B cell (primary cell): ENCODE results near the gene ZNF415. TPM values are rescaled to one million over a fixed set of nuclear protein-coding genes. Genes with fewer than 3 reads are reported as not detected.
A peak's percentile ranks its signal among the peaks of the same experiment; 100 is the strongest.

Source experiments
- ATAC-seq: fragments of 200-7000 bp; cut with Tn5 transposase; one replicate; pipeline ENCODE4 v1.10.0; 2021; ENCODE audit warnings: low read depth, mild to moderate bottlenecking, moderate number of reproducible peaks, moderate library complexity
- CTCF ChIA-PET: fragments of 350-600 bp; sonication (Branson Sonifier 250); formaldehyde crosslinking; loops from one replicate; lab custom pipeline; 2021; ENCODE audit warnings: antibody characterized with exemption, inconsistent platforms; lab: Charles Lee
- POLR2A ChIA-PET: fragments of 350-600 bp; sonication (Branson Sonifier 250); formaldehyde crosslinking; loops from one replicate; lab custom pipeline; 2021; ENCODE audit warnings: antibody characterized with exemption; lab: Charles Lee
- DNase-seq: peaks from one replicate; pipeline ENCODE4 v3.0.0; 2013
- H2AFZ ChIP-seq: 2 replicates; pipeline ENCODE4 v1.6.1; 2012; ENCODE audit warnings: mild to moderate bottlenecking, low read depth, low read length; ENCODE audit not compliant: insufficient read depth, poor library complexity, severe bottlenecking
- H3K27ac ChIP-seq, 2 donors: 1 replicate in 1 of 2; 2 replicates in 1 of 2; pipeline ENCODE4 v1.5.1; 2012 to 2013; ENCODE audit warnings: low read length in 2 of 2, mild to moderate bottlenecking in 2 of 2, moderate library complexity in 1 of 2
- H3K27me3 ChIP-seq, 4 experiments: fragments of 200-600 bp in 1 of 4; sonication (generic) in 1 of 4; replicated peaks in 1 of 4; 1 replicate in 2 of 4; 2 replicates in 2 of 4; pipeline versions ENCODE4 v1.6.1 to v1.7.0; 2013 to 2016; ENCODE audit warnings: low read length in 3 of 4, mild to moderate bottlenecking in 2 of 4, mixed read lengths in 1 of 4, moderate library complexity in 1 of 4; ENCODE audit not compliant: insufficient read depth in 4 of 4, control insufficient read depth in 3 of 4; ENCODE audit errors: control extremely low read depth in 1 of 4
- H3K36me3 ChIP-seq, 2 experiments: replicated peaks in 1 of 2; 1 replicate in 1 of 2; 2 replicates in 1 of 2; pipeline versions ENCODE4 v1.6.1 to v1.7.1; 2013; ENCODE audit warnings: low read length in 1 of 2; ENCODE audit not compliant: insufficient read depth in 2 of 2, control insufficient read depth in 1 of 2; ENCODE audit errors: control extremely low read depth in 1 of 2, extremely low read depth in 1 of 2
- H3K4me1 ChIP-seq, 2 donors: fragments of 200-600 bp in 1 of 2; sonication (generic) in 1 of 2; 1 replicate in 1 of 2; 2 replicates in 1 of 2; pipeline versions ENCODE4 v1.5.1 to v1.6.1; 2013 to 2017; ENCODE audit warnings: low read length in 2 of 2; ENCODE audit not compliant: control insufficient read depth in 2 of 2, insufficient read depth in 2 of 2
- H3K4me2 ChIP-seq: replicated peaks from 2 replicates; pipeline ENCODE3; 2012; ENCODE audit warnings: mild to moderate bottlenecking, low read depth, low read length; ENCODE audit not compliant: poor library complexity, severe bottlenecking
- H3K4me3 ChIP-seq, 5 experiments: fragments of 200-600 bp in 1 of 5; sonication (generic) in 1 of 5; 1 replicate in 3 of 5; 2 replicates in 2 of 5; pipeline versions ENCODE4 v1.5.1 to v1.7.0; 2011 to 2016; ENCODE audit warnings: low read length in 4 of 5, mild to moderate bottlenecking in 4 of 5, low read depth in 2 of 5, control low read depth in 1 of 5, moderate library complexity in 1 of 5; ENCODE audit not compliant: insufficient read depth in 1 of 5; ENCODE audit errors: control extremely low read depth in 1 of 5, extremely low read depth in 1 of 5
- H3K79me2 ChIP-seq: fragments of 200-600 bp; sonication (generic); one replicate; pipeline ENCODE4 v1.6.0; 2016; ENCODE audit warnings: low read length; ENCODE audit not compliant: control insufficient read depth, insufficient read depth
- H3K9ac ChIP-seq: fragments of 200-600 bp; sonication (generic); 2 replicates; pipeline ENCODE4 v1.6.1; 2017; ENCODE audit warnings: mild to moderate bottlenecking, low read length, moderate library complexity
- H3K9me3 ChIP-seq, 3 donors: one replicate each; pipeline versions ENCODE4 v1.6.1 to v1.7.1; 2013; ENCODE audit warnings: low read length in 2 of 3; ENCODE audit not compliant: control insufficient read depth in 2 of 3, insufficient read depth in 1 of 3; ENCODE audit errors: control extremely low read depth in 1 of 3
- H4K20me1 ChIP-seq: 2 replicates; pipeline ENCODE4 v1.6.0; 2012; ENCODE audit warnings: mild to moderate bottlenecking, low read length; ENCODE audit not compliant: insufficient read depth, control insufficient read depth, poor library complexity, severe bottlenecking
- H3K27ac Mint-ChIP-seq: one replicate; pipeline ENCODE4 v1.8.0; 2021; ENCODE audit warnings: mixed read lengths
- H3K27me3 Mint-ChIP-seq: one replicate; pipeline ENCODE4 v1.8.0; 2021; ENCODE audit warnings: mixed read lengths
- H3K4me1 Mint-ChIP-seq: one replicate; pipeline ENCODE4 v1.8.0; 2021; ENCODE audit warnings: mixed read lengths
- H3K4me3 Mint-ChIP-seq: one replicate; pipeline ENCODE4 v1.8.0; 2021; ENCODE audit warnings: mixed read lengths
- H3K9me3 Mint-ChIP-seq: one replicate; pipeline ENCODE4 v1.8.0; 2022; ENCODE audit warnings: mixed read lengths; ENCODE audit not compliant: insufficient read depth
- CTCF ChIP-seq: fragments of 200-600 bp; IDR thresholded peaks from one replicate; pipeline ENCODE4 v1.8.0; 2022; ENCODE audit warnings: antibody characterized with exemption, mild to moderate bottlenecking
- EZH2 ChIP-seq: IDR thresholded peaks from 2 replicates; pipeline ENCODE4 v1.6.1; 2012; ENCODE audit warnings: borderline replicate concordance, low read depth, mild to moderate bottlenecking, moderate library complexity, low read length; ENCODE audit not compliant: insufficient read depth, poor library complexity, severe bottlenecking
- WGBS: methylation state at CpG from one replicate; pipeline ENCODE4 v1.1.5; 2013; ENCODE audit warnings: missing lambda C conversion rate; ENCODE audit not compliant: insufficient coverage; 5-methylcytosine and 5-hydroxymethylcytosine counted together
- intact Hi-C: fragments of 100-400 bp; cut with micrococcal nuclease; formaldehyde crosslinking; loops from one replicate; pipeline ENCODE4 v1.10.0; 2022
- polyA plus RNA-seq: library from polyadenylated mRNA; depleted of rRNA; stranded (reverse); fragments of >200 nt; gene quantifications from 2 replicates; pipeline ENCODE4 v1.2.3, GENCODE V29; 2012
- total RNA-seq, 2 donors: library from RNA; stranded (reverse); fragments of 120-200 nt in 1 of 2; gene quantifications; 1 replicate in 1 of 2; 2 replicates in 1 of 2; pipeline versions ENCODE4 v1.2.3 to v1.2.4, GENCODE V29; 2013 to 2022

Gene ZNF415
- total and polyA plus RNA-seq, 2 donors (not counting 1 experiment from before 2014, with no cell fraction given) = 4.2 to 6.7 TPM

- peak within 1 kb of the TSS; percentile 83 to 93 for H3K27ac ChIP-seq
- DNase-seq (peak; percentile 98), ATAC-seq (peak; percentile 97)
- H3K27me3 ChIP-seq = no peaks in the 10 kb centered on the region
- peak within 1 kb of the TSS; percentile 88 for H3K4me2 ChIP-seq
- H4K20me1 ChIP-seq = peaks cover 15% of the 10 kb centered on the region
- no peaks in the 10 kb centered on the region for H3K27me3 Mint-ChIP-seq
- peaks cover 3% of the 10 kb centered on the region for H3K9me3 Mint-ChIP-seq
- peaks cover 0 to 2% (median 0%) of the 10 kb centered on the region in 3 donors for H3K9me3 ChIP-seq
- H3K4me3 ChIP-seq = peak within 1 kb of the TSS; percentile 69 to 98 (median 93)
- H3K27ac Mint-ChIP-seq = peak within 1 kb of the TSS; percentile 96
- intact Hi-C loops = loop anchor here (1.0 to 5.0 kb wide), 13 partner anchors 29 to 806 kb away; partner anchors contain the start of genes ZNF320, ZNF347, ZNF415 and ZNF480
- H3K4me1 Mint-ChIP-seq = peaks cover 34% of the 10 kb centered on the region
- POLR2A ChIA-PET = interaction anchor here (0.6 kb wide), 1 partner anchor 1282 kb away, joined by 3 read pairs; no protein-coding TSS in a partner anchor
- H2AFZ ChIP-seq = peak within 1 kb of the TSS; percentile 93
- WGBS = under 1% methylated on average over 55 of the region's 67 CpGs
- TF ChIP-seq EZH2 (no peak), CTCF (no peak)
- H3K36me3 ChIP-seq = peaks cover 1 to 10% of the 10 kb centered on the region in 2 experiments
- peaks cover 42% of the 10 kb centered on the region for H3K79me2 ChIP-seq
- CTCF ChIA-PET = no interaction called here
- peak within 1 kb of the TSS; percentile 97 for H3K4me3 Mint-ChIP-seq
- peaks cover 14 to 18% of the 10 kb centered on the region in 2 donors for H3K4me1 ChIP-seq
- H3K9ac ChIP-seq = peak within 1 kb of the TSS; percentile 92
Observed at GRCh38 chr19:53103234-53104203, 29.2 kb downstream of the ZNF415 start, which contains the start of gene ZNF160. TSS of gene ZNF160 (minus strand) at chr19:53103422. CDS start at chr19:53086276, 17,146 bp downstream.
